Measurements from ENCODE around the gene ATP8B1. TPM values are rescaled to one million over a fixed set of nuclear protein-coding genes. Genes with fewer than 3 reads are reported as not detected.

ATP8B1 gene
- total RNA-seq, 4 donors from 2014 or later = 21.6 to 32.1 (median 26.8) TPM

- intact Hi-C loops (cut with DNase I; ENCODE audit: low total_unique reads) = no loop called here
- no peak for DNase-seq (ENCODE audit: low spot score in 2 of 2)
- TF ChIP-seq POLR2A (IDR thresholded peaks at IDR 0.05) (no peak), CTCF (IDR thresholded peaks at IDR 0.05) (no peak)
- no peak overlapping the region for H3K4me3 ChIP-seq (ENCODE audit: low read depth, poor library complexity, severe bottlenecking)
- WGBS, 2 donors = 65 to 85% methylated on average over 3 of the region's 3 CpGs
Observed at GRCh38 chr18:57691363-57691762, 111.8 kb downstream of the ATP8B1 start.

- H3K4me3 ChIP-seq (ENCODE audit: low read depth, poor library complexity, severe bottlenecking) = no peak overlapping the region
- intact Hi-C loops (cut with DNase I; ENCODE audit: low total_unique reads) = no loop called here
- no peak for DNase-seq (ENCODE audit: low spot score in 2 of 2)
- WGBS, 2 donors = 96% methylated on average over 8 of the region's 8 CpGs
- no peak for TF ChIP-seq POLR2A (IDR thresholded peaks at IDR 0.05)
- TF ChIP-seq CTCF (IDR thresholded peaks at IDR 0.05) = no peak
Observed at GRCh38 chr18:57687970-57688369, 115.1 kb downstream of the ATP8B1 start.

GRCh38 chr18:57683470-57683869, 119.6 kb downstream of the ATP8B1 start:
- intact Hi-C loops (cut with DNase I; ENCODE audit: low total_unique reads) = no loop called here
- no peak for DNase-seq (ENCODE audit: low spot score in 2 of 2)
- TF ChIP-seq CTCF (IDR thresholded peaks at IDR 0.05) = no peak
- no peak for TF ChIP-seq POLR2A (IDR thresholded peaks at IDR 0.05)
- no peak overlapping the region for H3K4me3 ChIP-seq (ENCODE audit: low read depth, poor library complexity, severe bottlenecking)

GRCh38 chr18:57677262-57678211, 125.6 kb downstream of the ATP8B1 start:
- no peak overlapping the region for H3K4me3 ChIP-seq (ENCODE audit: low read depth, poor library complexity, severe bottlenecking)
- intact Hi-C loops (cut with DNase I; ENCODE audit: low total_unique reads) = no loop called here
- WGBS, 2 donors = 71 to 78% methylated on average over 10 of the region's 10 CpGs
- DNase-seq (ENCODE audit: low spot score in 2 of 2) = no peak
- TF ChIP-seq POLR2A (IDR thresholded peaks at IDR 0.05) = no peak
- TF ChIP-seq CTCF (IDR thresholded peaks at IDR 0.05) = no peak

GRCh38 chr18:57674891-57675290, 128.2 kb downstream of the ATP8B1 start:
- no peak overlapping the region for H3K4me3 ChIP-seq (ENCODE audit: low read depth, poor library complexity, severe bottlenecking)
- intact Hi-C loops (cut with DNase I; ENCODE audit: low total_unique reads) = no loop called here
- DNase-seq (ENCODE audit: low spot score in 2 of 2) = no peak
- 78 to 87% methylated on average over 5 of the region's 5 CpGs for WGBS, 2 donors
- TF ChIP-seq POLR2A (IDR thresholded peaks at IDR 0.05) = no peak
- no peak for TF ChIP-seq CTCF (IDR thresholded peaks at IDR 0.05)
